ENCODE results near the gene NIN. TPM values are rescaled to one million over a fixed set of nuclear protein-coding genes. Genes with fewer than 3 reads are reported as not detected.

NIN gene
- total RNA-seq, 4 donors from 2014 or later = 22.7 to 32.2 (median 28.5) TPM

- intact Hi-C loops (cut with DNase I; ENCODE audit: low total_unique reads) = no loop called here
- TF ChIP-seq POLR2A (IDR thresholded peaks at IDR 0.05) (no peak), CTCF (IDR thresholded peaks at IDR 0.05) (no peak)
- 65 to 68% methylated on average over 3 of the region's 3 CpGs for WGBS, 2 donors
- H3K4me3 ChIP-seq (ENCODE audit: low read depth, poor library complexity, severe bottlenecking) = no peak overlapping the region
- no peak for DNase-seq (ENCODE audit: low spot score in 2 of 2)
These were observed 89.4 kb downstream of the NIN start for GRCh38 chr14:50741567-50741966.

- intact Hi-C loops (cut with DNase I; ENCODE audit: low total_unique reads) = no loop called here
- H3K4me3 ChIP-seq (ENCODE audit: low read depth, poor library complexity, severe bottlenecking) = no peak overlapping the region
- no peak for DNase-seq (ENCODE audit: low spot score in 2 of 2)
- no peak for TF ChIP-seq CTCF (IDR thresholded peaks at IDR 0.05)
- no peak for TF ChIP-seq POLR2A (IDR thresholded peaks at IDR 0.05)
These were observed 90.1 kb downstream of the NIN start for GRCh38 chr14:50740856-50741255.

- H3K4me3 ChIP-seq (ENCODE audit: low read depth, poor library complexity, severe bottlenecking) = no peak overlapping the region
- DNase-seq (ENCODE audit: low spot score in 2 of 2) = no peak
- 90 to 93% methylated on average over 4 of the region's 4 CpGs for WGBS, 2 donors
- intact Hi-C loops (cut with DNase I; ENCODE audit: low total_unique reads) = no loop called here
- TF ChIP-seq CTCF (IDR thresholded peaks at IDR 0.05) = no peak
- TF ChIP-seq POLR2A (IDR thresholded peaks at IDR 0.05) = no peak
These were observed 91.8 kb downstream of the NIN start for GRCh38 chr14:50739186-50739585.

GRCh38 chr14:50736932-50737419, 94.0 kb downstream of the NIN start:
- TF ChIP-seq CTCF (IDR thresholded peaks at IDR 0.05) (no peak), POLR2A (IDR thresholded peaks at IDR 0.05) (no peak)
- DNase-seq (ENCODE audit: low spot score in 2 of 2) = no peak
- intact Hi-C loops (cut with DNase I; ENCODE audit: low total_unique reads) = no loop called here
- H3K4me3 ChIP-seq (ENCODE audit: low read depth, poor library complexity, severe bottlenecking) = no peak overlapping the region
- 60 to 75% methylated on average over 6 of the region's 6 CpGs for WGBS, 2 donors

GRCh38 chr14:50734950-50735695, 95.8 kb downstream of the NIN start:
- TF ChIP-seq POLR2A (IDR thresholded peaks at IDR 0.05) (no peak), CTCF (IDR thresholded peaks at IDR 0.05) (no peak)
- no peak overlapping the region for H3K4me3 ChIP-seq (ENCODE audit: low read depth, poor library complexity, severe bottlenecking)
- DNase-seq (ENCODE audit: low spot score in 2 of 2) = no peak
- intact Hi-C loops (cut with DNase I; ENCODE audit: low total_unique reads) = no loop called here
- WGBS, 2 donors = 54 to 74% methylated on average over 4 of the region's 4 CpGs

- TF ChIP-seq CTCF (IDR thresholded peaks at IDR 0.05) = no peak
- no peak for TF ChIP-seq POLR2A (IDR thresholded peaks at IDR 0.05)
- DNase-seq (ENCODE audit: low spot score in 2 of 2) = no peak
- H3K4me3 ChIP-seq (ENCODE audit: low read depth, poor library complexity, severe bottlenecking) = no peak overlapping the region
- 82 to 88% methylated on average over 2 of the region's 2 CpGs for WGBS, 2 donors
- intact Hi-C loops (cut with DNase I; ENCODE audit: low total_unique reads) = no loop called here
These were observed 97.5 kb downstream of the NIN start for GRCh38 chr14:50733494-50733893.

Data from lower leg skin (tissue), 4 donors.